ENCODE data around the gene RALB. TPM values are rescaled to one million over a fixed set of nuclear protein-coding genes. Genes with fewer than 3 reads are reported as not detected.
A peak's percentile ranks its signal among the peaks of the same experiment; 100 is the strongest.

RALB gene
- total RNA-seq, 4 donors from 2014 or later = 20.1 to 45.0 (median 30.4) TPM

- TF ChIP-seq CTCF (IDR thresholded peaks at IDR 0.05 in 4 of 5, conservative IDR thresholded peaks at IDR 0.05 in 1 of 5) (no peak), POLR2A (IDR thresholded peaks at IDR 0.05) (no peak)
- ATAC-seq = no peak
- Histone ChIP-seq H3K36me3 (no peaks in the 10 kb centered on the region), H3K4me3 (no peak overlapping the region), H3K9me3 (no peaks in the 10 kb centered on the region), H3K27me3 (no peaks in the 10 kb centered on the region), H3K4me1 (peaks cover 13 to 15% of the 10 kb centered on the region in 2 donors), H3K27ac (no peak overlapping the region)
- no peak for DNase-seq
- intact Hi-C loops (cut with DNase I; ENCODE audit: low total_unique reads) (loop anchor here (10.0 kb wide), 1 partner anchor 206 kb away; no protein-coding TSS in a partner anchor), in situ Hi-C loops (cut with MboI; ENCODE audit: low sequenced_read_pairs in 4 of 4) (no loop called here)
Observed at GRCh38 chr2:120228503-120228902, 24.1 kb upstream of the RALB start.

DNA sequence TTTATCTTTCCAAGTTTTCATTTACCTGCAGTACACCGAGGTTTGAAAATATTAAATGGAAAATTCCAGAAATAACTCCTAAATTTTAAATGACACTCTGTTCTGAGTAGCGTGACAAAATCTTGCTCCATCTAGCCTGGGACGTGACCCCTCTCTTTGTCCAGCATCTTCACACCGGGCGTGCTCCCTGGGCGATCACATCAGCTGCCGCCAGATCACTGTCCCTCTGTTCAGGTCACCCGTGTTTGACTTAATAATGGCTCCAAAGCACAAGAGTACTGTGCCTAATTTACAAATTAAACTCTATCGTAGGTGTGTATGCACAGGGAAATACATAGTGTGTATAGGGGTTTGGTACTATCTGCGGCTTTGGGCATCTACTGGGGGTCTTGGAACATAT lies 23.3 kb upstream of the RALB start:
- no peaks in the 10 kb centered on the region for H3K27me3 ChIP-seq
- no peaks in the 10 kb centered on the region for H3K9me3 ChIP-seq
- H3K4me1 ChIP-seq = peaks cover 8% of the 10 kb centered on the region in 2 donors
- TF ChIP-seq CTCF (IDR thresholded peaks at IDR 0.05 in 4 of 5, conservative IDR thresholded peaks at IDR 0.05 in 1 of 5) = no peak
- TF ChIP-seq POLR2A (IDR thresholded peaks at IDR 0.05) = no peak
- in situ Hi-C loops (cut with MboI; ENCODE audit: low sequenced_read_pairs in 4 of 4) = no loop called here
- H3K27ac ChIP-seq = no peak overlapping the region
- H3K36me3 ChIP-seq = no peaks in the 10 kb centered on the region
- H3K4me3 ChIP-seq = no peak overlapping the region
- intact Hi-C loops (cut with DNase I; ENCODE audit: low total_unique reads) = loop anchor here (1.0 to 10.0 kb wide), 2 partner anchors 10 to 205 kb away; no protein-coding TSS in a partner anchor
- ATAC-seq (no peak), DNase-seq (no peak)

GRCh38 chr2:120230515-120231471 lies 21.9 kb upstream of the RALB start:
- Histone ChIP-seq H3K27me3 (no peaks in the 10 kb centered on the region), H3K4me1 (peaks cover 8% of the 10 kb centered on the region in 2 donors), H3K9me3 (no peaks in the 10 kb centered on the region), H3K4me3 (peak overlapping the region in 1 of 4 donors; percentile 59), H3K36me3 (no peaks in the 10 kb centered on the region), H3K27ac (peak overlapping the region in 1 of 4 donors; percentile 66)
- TF ChIP-seq CTCF (IDR thresholded peaks at IDR 0.05 in 4 of 5, conservative IDR thresholded peaks at IDR 0.05 in 1 of 5) (no peak), POLR2A (IDR thresholded peaks at IDR 0.05) (no peak)
- in situ Hi-C loops (cut with MboI; ENCODE audit: low sequenced_read_pairs in 4 of 4) (no loop called here), intact Hi-C loops (cut with DNase I; ENCODE audit: low total_unique reads) (no loop called here)
- DNase-seq = peak in 1 of 2 donors; percentile 8
- no peak for ATAC-seq

- Histone ChIP-seq H3K27ac (peak overlapping the region; percentile 50 to 73 (median 60)), H3K4me1 (peaks cover 8% of the 10 kb centered on the region in 2 donors), H3K4me3 (peak overlapping the region; percentile 58 to 65 (median 59)), H3K9me3 (no peaks in the 10 kb centered on the region), H3K27me3 (no peaks in the 10 kb centered on the region), H3K36me3 (no peaks in the 10 kb centered on the region)
- TF ChIP-seq CTCF (IDR thresholded peaks at IDR 0.05 in 4 of 5, conservative IDR thresholded peaks at IDR 0.05 in 1 of 5) (no peak), POLR2A (IDR thresholded peaks at IDR 0.05) (no peak)
- ATAC-seq = no peak
- DNase-seq = peak in 1 of 2 donors; percentile 7
- intact Hi-C loops (cut with DNase I; ENCODE audit: low total_unique reads) = no loop called here
- in situ Hi-C loops (cut with MboI; ENCODE audit: low sequenced_read_pairs in 4 of 4) = no loop called here
Observed at GRCh38 chr2:120231564-120231973, 21.1 kb upstream of the RALB start.
